ENCODE results near the gene SMC6. TPM values are rescaled to one million over a fixed set of nuclear protein-coding genes. Genes with fewer than 3 reads are reported as not detected.
A peak's percentile ranks its signal among the peaks of the same experiment; 100 is the strongest.

Gene SMC6
- total and polyA plus RNA-seq, 10 of the 15 experiments (the other 5 are each of a cell fraction or from before 2014, with no cell fraction given), result 12.8 to 63.8 (median 38.8) TPM

GRCh38 chr2:17672583-17673317, 80.9 kb downstream of the SMC6 start:
- no peak overlapping the region for H3K4me2 ChIP-seq (ENCODE audit: control insufficient read depth, insufficient read depth)
- WGBS (ENCODE audit: insufficient coverage, insufficient replicate concordance, low lambda C conversion rate, missing lambda C conversion rate), result under 1% methylated on average over 7 of the region's 7 CpGs
- POLR2A ChIA-PET, result no interaction called here
- ATAC-seq (peak; percentile 73), DNase-seq (ENCODE audit: low read depth, low spot score) (no peak), FAIRE-seq (peak; percentile 54)
- no peak overlapping the region for H3K4me3 ChIP-seq
- H3K79me2 ChIP-seq (ENCODE audit: control insufficient read depth, insufficient read depth, low read length), result no peaks in the 10 kb centered on the region
- intact Hi-C loops (cut with micrococcal nuclease; ENCODE audit: unreplicated experiment) (loop anchor here (5.0 kb wide), 1 partner anchor 360 kb away; no protein-coding TSS in a partner anchor), in situ Hi-C loops (cut with MboI) (loop anchor here (10.0 kb wide), 1 partner anchor 898 kb away; no protein-coding TSS in a partner anchor)
- SMC1A ChIA-PET (ENCODE audit: uncharacterized antibody, unreplicated experiment), result interaction anchor here (1.1 to 11.1 kb wide), 7 partner anchors 10 to 203 kb away, joined by 3 to 165 read pairs (median 5); no protein-coding TSS in a partner anchor
- peak; percentile 41; the same call in 1 of the 2 replicates for TF ChIP-seq RUNX3 (IDR thresholded peaks at IDR 0.05; ENCODE audit: low read length)
- TF ChIP-seq ZNF592 (IDR thresholded peaks at IDR 0.05), result no peak
- no peak for TF ChIP-seq BCL11A (IDR thresholded peaks at IDR 0.05; ENCODE audit: low read depth, low read length)
- TF ChIP-seq HDAC6 (IDR thresholded peaks at IDR 0.05; ENCODE audit: unreplicated experiment), result no peak
- TF ChIP-seq RELB (IDR thresholded peaks at IDR 0.05; ENCODE audit: low read depth), result no peak
- no peak for TF ChIP-seq SREBF1 (IDR thresholded peaks at IDR 0.05; ENCODE audit: low read length)
- TF ChIP-seq JUNB (IDR thresholded peaks at IDR 0.05), result peak; percentile 60
- no peak for TF ChIP-seq SRF (IDR thresholded peaks at IDR 0.05; ENCODE audit: low read depth in 2 of 2, low read length in 2 of 2)
- TF ChIP-seq NFYA (IDR thresholded peaks at IDR 0.05; ENCODE audit: borderline replicate concordance, low read depth, low read length), result no peak
- TF ChIP-seq NFIC (IDR thresholded peaks at IDR 0.05; ENCODE audit: low read depth, low read length), result peak; percentile 51; the same call in 1 of the 2 replicates
- TF ChIP-seq CREB1 (IDR thresholded peaks at IDR 0.05; ENCODE audit: low read depth), result peak; percentile 37; the same call in 1 of the 2 replicates
- no peak for TF ChIP-seq NFYB (IDR thresholded peaks at IDR 0.05; ENCODE audit: insufficient read depth, low read depth, low read length)
- TF ChIP-seq RAD51 (IDR thresholded peaks at IDR 0.05), result no peak
- TF ChIP-seq SMC3 (IDR thresholded peaks at IDR 0.05; ENCODE audit: borderline replicate concordance, low read length), result no peak
- no peak for TF ChIP-seq STAT3 (IDR thresholded peaks at IDR 0.05; ENCODE audit: low read depth, low read length)
- H4K20me1 ChIP-seq (ENCODE audit: control insufficient read depth, insufficient read depth), result no peaks in the 10 kb centered on the region
- H3K9me3 ChIP-seq (replicated peaks; ENCODE audit: control insufficient read depth, insufficient read depth, low read length), result no peaks in the 10 kb centered on the region
- H3K36me3 ChIP-seq (ENCODE audit: control insufficient read depth in 2 of 2, insufficient read depth in 2 of 2, low read length in 1 of 2), result peaks cover 1 to 9% of the 10 kb centered on the region in 2 experiments
- RAD21 ChIA-PET (ENCODE audit: unreplicated experiment), result interaction anchor here (1.0 to 8.3 kb wide), 8 partner anchors 10 to 363 kb away, joined by 3 to 138 read pairs (median 10); no protein-coding TSS in a partner anchor
- H2AFZ ChIP-seq (ENCODE audit: control insufficient read depth, low read depth, low read length), result no peak overlapping the region
- CTCF ChIA-PET, result interaction anchor here (0.7 to 24.9 kb wide), 13 partner anchors 8 to 477 kb away, joined by 3 to 604 read pairs (median 11); no protein-coding TSS in a partner anchor
- H3K27ac ChIP-seq (ENCODE audit: control insufficient read depth, insufficient read depth), result no peak overlapping the region
- no peaks in the 10 kb centered on the region for H3K4me1 ChIP-seq (ENCODE audit: control insufficient read depth, insufficient read depth, low read length)
- no peaks in the 10 kb centered on the region for H3K27me3 ChIP-seq (replicated peaks in 1 of 2; ENCODE audit: control insufficient read depth in 2 of 2, insufficient read depth in 2 of 2, low read length in 1 of 2)
- no TSS peak for BruUV-seq (replicated peaks)
- no peak overlapping the region for H3K9ac ChIP-seq (ENCODE audit: control insufficient read depth, insufficient read depth, low read length)
